Activated CD8-positive, alpha-beta memory T cell treated with anti-CD3 and anti-CD28 coated beads for 4 hours (primary cell): ENCODE results near the gene SGK2.
"Not testable (repeated sequence)": the region's sequence is repeated elsewhere in the genome, so short reads cannot be mapped to it uniquely, and the experiment has no call there.

Experiments used
- DNase-seq, 2 donors: peaks; one replicate each; pipeline ENCODE4 v3.0.0-alpha.2; 2020; ENCODE audit warnings: low read depth in 2 of 2

Gene SGK2

GRCh38 chr20:43563991-43564390, 5.2 kb downstream of the SGK2 start:
- no peak for DNase-seq

GRCh38 chr20:43564455-43564854, 5.6 kb downstream of the SGK2 start:
- DNase-seq, result no peak

- no peak for DNase-seq
These were observed 6.3 kb downstream of the SGK2 start for GRCh38 chr20:43564993-43565757.

- no peak for DNase-seq
These were observed 6.9 kb downstream of the SGK2 start for GRCh38 chr20:43565758-43566104.

- no peak for DNase-seq
These were observed 8.7 kb downstream of the SGK2 start for GRCh38 chr20:43567477-43567876.

- no peak for DNase-seq
These were observed 9.9 kb downstream of the SGK2 start for GRCh38 chr20:43568706-43569105.

GRCh38 chr20:43569282-43569681, 10.5 kb downstream of the SGK2 start:
- no peak for DNase-seq

- DNase-seq, result no peak
These were observed 11.7 kb downstream of the SGK2 start for GRCh38 chr20:43570496-43570895.

- no peak for DNase-seq
These were observed 12.5 kb downstream of the SGK2 start for GRCh38 chr20:43571310-43571709.

- DNase-seq, result no peak
These were observed 12.9 kb downstream of the SGK2 start for GRCh38 chr20:43571771-43572170.

- DNase-seq, result no peak
These were observed 14.1 kb downstream of the SGK2 start for GRCh38 chr20:43572891-43573290.

GRCh38 chr20:43576108-43576507, 17.3 kb downstream of the SGK2 start:
- no peak for DNase-seq

GRCh38 chr20:43579861-43580793, 21.3 kb downstream of the SGK2 start:
- DNase-seq, result no peak

- no peak for DNase-seq
These were observed 24.5 kb downstream of the SGK2 start for GRCh38 chr20:43583133-43583864.

GRCh38 chr20:43583982-43584432, 25.2 kb downstream of the SGK2 start:
- DNase-seq, result no peak

- no peak for DNase-seq
These were observed 25.8 kb downstream of the SGK2 start for GRCh38 chr20:43584448-43585136.

GRCh38 chr20:43586641-43587040, 27.8 kb downstream of the SGK2 start:
- DNase-seq, result no peak

- not testable (repeated sequence) for DNase-seq
These were observed 29.7 kb downstream of the SGK2 start for GRCh38 chr20:43588526-43588925.

- no peak for DNase-seq
These were observed 31.2 kb downstream of the SGK2 start for GRCh38 chr20:43590036-43590391.

- DNase-seq, result peak; percentile 74 to 77
These were observed 31.8 kb downstream of the SGK2 start, which contains the start of gene IFT52 for GRCh38 chr20:43590392-43591303. IFT52 (plus strand) TSS chr20:43590937; CDS start chr20:43594699, 3,762 bp downstream.
